GM12801 (cell line): ENCODE measurements around the gene HOXA6.

ENCODE experiments used
- CTCF ChIP-seq: IDR thresholded peaks from one replicate; pipeline ENCODE4 v1.5.1; 2011; ENCODE audit warnings: control low read depth; ENCODE audit not compliant: insufficient read length; ENCODE audit errors: extremely low read depth

HOXA6 gene

GRCh38 chr7:27141137-27141922 lies 6.2 kb downstream of the HOXA6 start:
- TF ChIP-seq CTCF: no peak

- no peak for TF ChIP-seq CTCF
Measured at GRCh38 chr7:27140126-27140857, 7.3 kb downstream of the HOXA6 start.

GRCh38 chr7:27139334-27140125 lies 8.0 kb downstream of the HOXA6 start:
- no peak for TF ChIP-seq CTCF

- no peak for TF ChIP-seq CTCF
Measured at GRCh38 chr7:27138985-27139333, 8.6 kb downstream of the HOXA6 start.

GRCh38 chr7:27138472-27138871 lies 9.1 kb downstream of the HOXA6 start:
- no peak for TF ChIP-seq CTCF

- TF ChIP-seq CTCF: no peak
Measured at GRCh38 chr7:27137640-27138315, 9.8 kb downstream of the HOXA6 start.

GRCh38 chr7:27134392-27134791 lies 13.2 kb downstream of the HOXA6 start:
- no peak for TF ChIP-seq CTCF
